HG03095 (cell line): ENCODE results near the gene B9D1.

ENCODE experiments used
- ATAC-seq: cut with Tn5 transposase; IDR thresholded peaks from one replicate; pipeline ENCODE4 v1.9.1; 2021; ENCODE audit warnings: moderate library complexity; ENCODE audit not compliant: unreplicated experiment

B9D1 gene

DNA sequence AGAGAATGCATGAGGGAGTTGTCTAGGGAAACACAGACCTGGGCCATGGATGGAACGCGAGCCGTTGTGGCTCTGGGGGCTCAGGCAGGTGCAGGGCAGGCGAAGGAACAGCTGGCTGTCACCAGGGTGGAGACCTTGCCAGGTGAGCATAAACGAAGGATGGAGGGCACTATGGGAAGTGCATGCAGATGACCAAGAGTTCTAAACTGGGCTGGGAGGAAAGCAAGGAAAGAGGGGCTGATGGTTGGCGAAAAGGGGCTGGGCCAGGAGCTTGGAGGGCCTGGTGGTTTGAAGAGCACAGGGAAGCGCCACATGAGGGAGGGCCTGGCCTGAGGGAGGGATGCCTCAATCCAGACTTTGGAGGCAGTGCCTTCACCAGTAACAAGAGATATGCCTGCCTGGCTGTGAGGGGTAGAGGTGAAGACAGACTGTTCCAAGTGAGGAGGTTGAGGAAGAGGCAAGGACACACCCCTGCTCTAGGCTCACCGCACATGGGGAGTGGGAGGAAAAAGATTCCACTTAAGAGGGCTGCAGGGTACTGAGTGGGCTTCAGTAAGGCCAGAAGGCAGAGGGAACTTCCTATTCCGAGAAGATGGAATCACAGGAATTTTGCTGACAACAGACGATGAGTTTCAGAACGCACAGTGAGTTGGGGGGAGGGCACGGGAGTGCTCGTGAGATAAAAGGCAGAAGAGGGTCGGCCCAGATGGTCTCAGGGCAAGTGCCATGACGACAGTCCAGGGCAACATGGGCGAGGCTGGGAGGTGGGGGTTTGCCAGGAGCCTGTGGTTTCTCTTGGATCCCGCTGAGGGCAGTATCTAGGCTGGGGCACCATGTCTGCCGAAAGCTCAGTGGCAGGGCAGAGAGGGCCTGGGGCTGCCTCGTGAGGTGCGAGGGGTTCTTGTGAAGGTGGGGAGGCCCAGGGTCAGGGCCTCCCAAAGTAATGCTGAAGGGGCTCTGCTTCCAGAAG is 20.6 kb downstream of the B9D1 start:
- no peak for ATAC-seq

DNA sequence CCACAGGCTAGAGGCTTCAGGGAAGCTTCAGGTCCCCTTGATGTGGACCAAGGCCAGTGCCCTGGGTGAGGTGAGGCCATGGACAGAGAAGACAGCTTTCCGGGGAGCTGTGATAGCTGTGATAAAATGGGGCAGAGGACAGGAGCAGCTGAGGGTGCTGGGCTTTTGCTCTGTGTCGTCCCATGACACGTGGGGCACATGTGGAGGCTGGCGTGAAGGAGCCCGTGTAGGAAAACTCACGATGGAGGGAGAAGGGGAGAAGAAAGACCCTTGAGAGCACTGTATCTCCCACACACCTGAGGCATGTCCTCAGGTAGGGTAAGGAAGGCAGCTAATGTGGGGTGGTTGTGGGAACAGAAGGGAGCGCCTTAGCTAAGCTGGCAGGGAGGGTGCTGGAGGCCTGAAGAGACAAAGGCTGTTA is 21.3 kb downstream of the B9D1 start:
- no peak for ATAC-seq

DNA sequence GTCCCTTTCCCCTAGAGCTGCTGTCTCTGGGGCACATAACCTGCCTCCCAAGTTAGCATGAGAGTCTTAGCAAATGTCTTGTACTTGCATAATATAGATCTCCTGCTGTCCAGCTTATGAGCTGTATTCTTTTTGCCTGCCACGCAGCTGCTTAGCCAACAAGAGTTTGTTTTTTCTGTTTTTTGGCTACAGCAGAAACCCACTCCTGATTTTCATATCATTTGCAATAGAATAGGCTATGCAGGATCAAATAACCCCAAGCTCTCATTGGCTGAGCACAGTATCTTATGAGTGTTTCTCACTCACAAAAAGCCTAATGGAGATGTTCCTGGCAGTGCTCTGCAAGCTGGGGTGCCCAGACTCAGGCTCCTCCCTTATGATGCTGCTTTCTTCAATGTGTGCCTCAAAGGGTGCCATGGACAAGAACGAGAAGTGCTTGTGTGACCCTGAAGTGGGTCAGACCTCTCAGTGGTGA is 23.1 kb downstream of the B9D1 start:
- no peak for ATAC-seq

DNA sequence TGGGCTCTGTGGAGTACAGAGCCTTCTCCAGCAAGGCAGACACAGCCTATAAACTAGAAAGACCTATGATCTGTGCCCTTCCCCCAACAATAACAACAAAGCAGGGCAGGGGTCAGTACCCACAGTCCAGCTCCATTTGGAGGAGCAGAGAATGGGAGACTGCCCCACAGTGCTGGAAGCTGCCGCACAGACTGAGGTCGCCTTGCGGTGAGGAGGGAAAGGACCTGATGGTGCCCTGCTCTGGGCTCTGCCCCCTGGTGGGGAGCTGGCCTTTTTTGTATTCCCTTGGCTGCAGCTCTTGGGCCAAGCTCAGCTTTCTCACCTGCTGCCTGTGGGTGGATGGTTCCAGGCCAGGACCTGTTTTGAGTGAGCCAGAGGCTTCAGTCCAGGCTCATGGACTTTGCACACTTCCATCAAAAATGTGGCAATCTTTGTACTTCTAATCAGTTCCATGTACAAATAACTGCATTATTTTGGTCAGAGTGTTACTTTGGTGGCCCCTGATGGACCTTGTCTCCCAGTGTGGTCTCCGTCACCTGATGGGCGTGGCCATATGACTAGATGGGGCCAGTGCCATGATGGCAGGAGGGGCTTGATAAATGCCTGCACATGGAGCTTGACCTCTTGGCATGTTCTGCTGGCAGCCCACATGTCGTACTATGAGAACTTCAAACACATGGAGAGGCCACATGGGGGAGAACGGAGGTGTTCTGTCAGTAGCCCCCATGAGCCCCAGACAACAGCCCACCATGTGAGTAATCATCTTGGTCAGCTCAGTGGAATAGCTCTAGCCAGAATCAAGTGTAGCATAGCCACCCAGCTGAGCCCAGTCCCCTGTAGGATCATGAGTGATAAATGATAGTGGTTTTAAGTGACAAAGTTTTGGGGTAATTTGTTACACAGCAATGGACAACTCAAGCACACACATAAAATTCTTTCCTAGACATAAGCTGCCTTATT is 24.2 kb downstream of the B9D1 start:
- ATAC-seq: no peak

DNA sequence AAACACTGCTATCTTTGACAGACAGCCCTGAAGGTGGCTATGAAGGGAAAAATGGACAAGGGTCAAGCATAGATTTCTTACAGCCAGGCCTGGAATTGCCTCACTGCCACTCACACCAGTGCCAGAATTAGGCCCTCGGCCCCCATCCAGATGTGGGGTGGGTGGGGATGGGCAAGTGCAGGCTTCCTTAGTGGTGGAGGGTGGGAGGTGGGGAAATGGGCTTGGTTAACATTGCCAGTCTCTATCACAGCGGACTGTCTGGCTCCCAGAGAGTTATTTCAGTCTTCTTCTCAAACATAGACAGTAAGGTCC is 24.9 kb downstream of the B9D1 start:
- no peak for ATAC-seq

DNA sequence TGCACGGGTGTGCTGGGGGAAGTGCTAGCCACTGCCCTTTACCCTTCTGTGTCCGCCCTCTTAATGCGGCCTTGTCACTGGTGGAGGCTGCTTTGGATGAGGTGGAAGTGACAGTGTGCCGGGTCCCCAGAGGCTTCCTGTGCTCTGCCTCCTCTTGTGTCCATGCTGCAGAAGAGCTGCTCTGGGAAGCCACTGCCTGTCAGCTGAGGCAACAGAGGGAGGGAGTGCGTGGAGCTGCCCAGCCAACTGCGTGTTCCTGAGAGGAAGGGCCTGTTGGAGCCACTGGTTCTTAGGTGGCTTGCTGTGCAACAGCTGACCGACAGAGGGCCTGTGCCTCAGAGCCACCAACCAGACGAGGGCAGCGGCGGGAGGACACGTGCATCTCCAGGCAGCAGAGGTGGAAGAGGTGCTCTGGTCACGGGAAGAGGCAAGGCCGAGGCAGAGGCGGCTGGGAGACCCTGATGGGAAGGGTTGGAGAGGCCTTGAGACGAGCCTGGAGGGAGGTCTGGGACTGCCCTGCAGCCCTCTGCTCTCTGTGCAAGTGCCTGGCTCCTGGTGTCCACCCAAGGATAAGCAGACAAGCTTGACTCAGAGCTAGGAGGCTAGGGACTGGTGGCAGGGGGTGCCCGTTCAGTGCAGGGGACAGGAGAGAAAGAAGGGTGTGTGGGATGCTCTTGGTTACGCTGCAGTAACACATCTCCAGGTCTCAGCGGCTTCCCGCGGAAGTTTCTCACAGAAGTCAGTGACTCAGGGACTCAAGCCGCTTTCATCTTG is 25.4 kb downstream of the B9D1 start:
- no peak for ATAC-seq

DNA sequence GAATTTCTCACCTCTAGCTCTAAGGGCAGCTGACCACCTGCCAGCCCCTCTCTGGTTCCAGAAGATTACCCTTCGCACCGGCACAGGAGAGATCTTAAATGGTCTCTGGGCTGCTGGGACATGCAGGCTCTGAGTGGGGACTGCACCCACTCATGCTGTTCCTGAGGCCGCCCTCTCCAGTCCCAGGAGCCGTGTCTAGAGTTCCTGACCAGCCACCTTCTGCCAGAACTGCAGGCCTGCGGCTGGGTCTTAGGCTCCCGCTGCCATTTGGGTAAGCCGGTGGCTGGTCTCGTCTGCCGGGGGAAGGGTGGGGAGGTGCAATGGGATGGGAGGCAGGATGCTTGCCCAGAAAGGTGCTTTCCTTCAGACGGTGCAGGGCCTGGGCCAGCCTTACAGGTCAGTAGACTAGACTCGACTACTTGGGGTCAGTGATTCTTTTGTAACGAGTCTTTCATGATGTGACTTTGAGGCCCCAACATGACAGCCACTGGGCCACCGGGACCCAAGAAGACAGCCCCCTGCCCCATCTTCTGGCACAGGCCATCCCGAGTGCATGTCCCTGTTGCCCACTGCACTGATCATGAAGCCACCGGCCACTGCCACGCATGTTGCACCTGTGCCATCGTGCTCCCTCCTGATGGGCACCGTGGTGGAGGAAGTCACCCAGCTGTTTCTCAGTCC is 26.4 kb downstream of the B9D1 start:
- ATAC-seq: no peak

DNA sequence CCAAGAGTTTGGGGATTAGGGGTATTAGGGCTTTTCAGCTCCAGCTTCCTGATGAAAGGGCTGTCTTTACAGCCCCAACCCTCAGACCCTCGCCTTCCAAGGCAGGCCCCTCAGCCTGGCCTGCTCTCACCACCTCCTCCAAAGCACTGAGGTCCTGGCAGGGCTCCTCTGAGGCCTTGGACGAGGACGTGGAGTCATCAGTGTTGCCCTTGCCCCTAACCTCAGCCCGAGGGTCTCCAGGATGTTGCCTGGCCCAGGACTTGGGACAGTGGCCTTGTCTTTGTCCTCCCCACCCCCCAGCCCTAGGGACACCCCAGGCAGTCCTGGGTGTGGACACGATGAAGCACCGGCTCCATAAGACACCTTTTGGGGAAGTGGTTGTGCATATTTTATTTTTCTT is 28.2 kb downstream of the B9D1 start:
- ATAC-seq: no peak

DNA sequence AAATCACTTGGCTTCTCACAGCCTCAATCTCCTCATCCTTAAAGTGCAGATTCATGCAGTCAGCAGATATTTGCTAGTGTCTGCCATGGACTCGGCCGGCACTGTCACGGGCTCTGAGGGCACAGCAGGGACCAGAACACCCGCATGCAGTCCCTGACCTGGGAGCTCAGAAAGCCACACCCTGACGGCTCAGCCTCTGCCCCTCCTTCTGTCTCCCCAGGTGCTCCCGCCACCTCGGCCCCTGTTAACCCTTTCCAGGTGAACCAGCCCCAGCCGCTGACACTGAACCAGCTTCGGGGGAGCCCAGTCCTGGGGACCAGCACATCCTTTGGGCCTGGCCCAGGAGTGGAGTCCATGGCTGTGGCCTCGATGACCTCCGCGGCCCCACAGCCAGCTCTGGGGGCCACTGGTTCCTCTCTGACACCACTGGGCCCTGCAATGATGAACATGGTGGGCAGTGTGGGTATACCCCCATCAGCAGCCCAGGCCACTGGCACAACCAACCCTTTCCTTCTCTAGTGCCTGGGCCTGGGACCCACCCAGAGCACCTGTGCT is 28.7 kb downstream of the B9D1 start:
- ATAC-seq: no peak

DNA sequence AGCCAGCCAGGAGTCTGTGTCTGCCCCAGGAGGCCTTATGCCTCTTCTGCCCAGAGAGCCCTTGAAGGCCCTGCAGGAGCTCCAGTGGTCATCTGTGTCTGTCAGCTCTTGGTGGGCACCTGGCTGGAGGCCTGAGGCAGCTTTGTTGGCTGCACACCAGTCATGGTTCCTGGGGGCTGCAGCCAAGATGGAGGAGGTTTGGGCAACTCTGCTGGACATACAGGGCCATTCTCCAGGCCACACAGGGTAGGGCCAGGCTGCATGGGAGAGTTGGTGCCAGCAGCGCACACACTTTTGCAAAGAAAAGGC is 29.4 kb downstream of the B9D1 start:
- no peak for ATAC-seq

DNA sequence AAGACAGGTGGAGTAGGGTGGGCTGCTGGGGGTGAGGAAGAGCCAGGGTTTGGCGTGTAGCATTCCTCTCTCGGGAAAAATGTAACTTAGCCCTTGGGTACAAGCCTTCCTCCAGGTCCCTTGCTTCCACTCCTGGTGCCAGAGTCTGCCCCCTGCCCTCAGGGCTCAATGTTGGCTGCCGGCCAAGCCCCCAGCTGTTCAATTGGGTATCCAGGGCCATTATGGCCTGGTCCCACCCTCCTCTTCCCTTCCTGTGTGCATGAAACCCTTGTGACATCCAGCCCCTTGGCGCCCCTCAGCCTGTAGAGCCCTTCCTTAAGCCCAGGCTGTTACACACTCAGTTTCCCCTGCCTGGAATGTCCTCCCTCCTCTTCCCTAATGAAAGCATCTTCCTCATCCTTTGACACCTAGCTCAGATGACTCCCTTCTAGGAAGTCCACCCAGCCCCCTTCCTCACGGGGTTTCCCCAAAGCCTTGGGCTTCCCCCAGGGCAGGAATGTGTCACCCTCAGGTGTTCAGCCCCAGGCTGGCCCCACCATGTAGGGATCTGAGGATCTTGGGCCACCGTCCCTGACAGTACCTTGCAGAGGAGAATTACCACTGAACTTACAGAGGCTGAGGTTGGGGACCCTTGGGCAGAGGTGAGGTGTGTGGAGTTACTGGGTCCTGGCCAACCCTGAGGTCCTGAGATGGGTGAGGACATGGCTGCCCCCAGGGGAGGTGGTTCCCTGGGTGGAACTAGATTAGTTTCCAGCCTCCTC is 30.0 kb downstream of the B9D1 start:
- no peak for ATAC-seq

DNA sequence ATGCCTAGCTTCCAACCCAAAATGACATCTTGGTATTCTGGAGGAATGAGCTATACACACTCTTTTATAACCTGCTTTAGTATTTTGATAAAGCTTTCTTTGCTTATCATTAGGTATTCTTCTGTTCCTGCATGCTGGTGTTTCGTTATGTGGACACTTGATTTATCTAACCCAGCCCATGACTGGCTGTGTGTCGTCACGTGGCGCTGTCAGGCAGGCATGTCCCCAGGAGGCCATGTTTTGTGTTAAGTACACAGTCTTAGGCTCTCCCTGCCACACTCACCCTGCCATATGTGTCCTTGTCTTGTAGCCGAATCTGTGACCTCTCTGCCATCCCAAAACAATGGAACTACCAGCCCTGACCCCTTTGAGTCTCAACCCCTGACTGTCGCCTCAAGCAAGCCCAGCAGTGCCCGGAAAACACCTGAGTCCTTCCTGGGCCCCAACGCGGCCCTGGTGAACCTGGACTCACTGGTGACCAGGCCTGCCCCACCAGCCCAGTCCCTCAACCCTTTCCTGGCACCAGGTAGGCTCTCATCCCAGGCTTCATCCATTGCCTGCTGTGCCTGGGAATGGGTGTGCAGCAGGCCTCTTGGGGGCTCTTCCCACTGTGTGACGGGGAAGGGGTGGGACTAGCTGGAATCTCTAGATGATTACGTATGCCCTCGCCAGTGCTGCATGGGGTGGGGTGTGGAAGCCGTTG is 30.8 kb downstream of the B9D1 start:
- no peak for ATAC-seq

DNA sequence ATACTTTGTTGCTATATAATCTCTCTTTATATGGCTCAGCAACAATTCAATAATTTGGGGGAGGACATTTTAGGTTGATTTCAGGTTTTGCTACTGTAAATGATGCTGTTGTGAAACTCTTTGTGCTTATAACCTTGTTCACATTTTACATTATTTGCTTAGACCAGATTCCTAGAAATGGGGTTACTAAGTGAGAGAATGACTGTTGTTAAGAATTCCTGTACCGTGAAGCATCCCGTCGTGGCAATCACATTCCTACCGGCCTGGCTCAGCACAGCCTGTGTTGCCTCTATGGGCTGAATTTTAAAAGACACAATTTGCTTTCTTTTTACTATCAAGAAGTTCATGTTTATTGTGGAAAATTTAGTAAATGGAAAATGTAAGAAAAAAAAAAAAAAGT is 31.4 kb downstream of the B9D1 start:
- no peak for ATAC-seq

DNA sequence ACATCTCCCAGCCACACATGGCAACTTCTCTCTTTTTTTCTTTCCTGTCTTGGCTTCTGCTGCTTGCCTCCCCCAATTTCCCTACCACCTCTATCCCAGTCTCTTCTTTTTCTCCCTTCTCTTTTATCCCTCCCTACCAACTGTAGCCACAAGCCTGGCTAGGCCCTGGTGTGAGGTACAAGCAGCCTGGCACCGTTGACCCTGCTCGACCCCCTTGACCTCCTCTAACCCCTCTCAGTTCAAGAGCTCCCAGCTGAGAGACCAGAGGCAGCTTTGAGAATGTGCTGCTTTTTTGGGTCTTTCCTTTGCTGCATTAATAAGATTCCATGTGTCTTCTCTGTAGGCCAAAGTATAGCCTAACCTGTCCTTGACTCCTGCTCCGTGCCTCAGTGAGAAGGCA is 32.3 kb downstream of the B9D1 start:
- no peak for ATAC-seq

DNA sequence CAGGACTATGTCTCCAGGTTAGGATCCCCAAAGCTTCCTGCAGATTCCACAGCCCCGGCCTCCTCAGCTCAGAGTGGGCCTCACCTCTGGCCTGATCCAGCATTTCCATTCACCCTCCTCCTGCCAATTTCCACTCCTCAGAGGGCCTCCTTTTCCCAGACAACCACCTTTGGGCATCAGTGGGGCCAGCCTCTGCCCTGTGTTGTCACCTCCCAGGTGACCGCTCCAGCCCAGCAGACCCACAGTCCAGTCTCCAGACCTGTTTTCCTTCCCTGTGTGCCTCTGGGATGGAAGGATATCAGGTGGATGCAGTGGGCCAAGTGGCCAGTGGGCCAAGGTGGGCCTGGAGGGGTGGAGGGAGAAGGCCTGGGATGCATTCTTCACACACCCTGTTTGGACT is 32.7 kb downstream of the B9D1 start:
- no peak for ATAC-seq

DNA sequence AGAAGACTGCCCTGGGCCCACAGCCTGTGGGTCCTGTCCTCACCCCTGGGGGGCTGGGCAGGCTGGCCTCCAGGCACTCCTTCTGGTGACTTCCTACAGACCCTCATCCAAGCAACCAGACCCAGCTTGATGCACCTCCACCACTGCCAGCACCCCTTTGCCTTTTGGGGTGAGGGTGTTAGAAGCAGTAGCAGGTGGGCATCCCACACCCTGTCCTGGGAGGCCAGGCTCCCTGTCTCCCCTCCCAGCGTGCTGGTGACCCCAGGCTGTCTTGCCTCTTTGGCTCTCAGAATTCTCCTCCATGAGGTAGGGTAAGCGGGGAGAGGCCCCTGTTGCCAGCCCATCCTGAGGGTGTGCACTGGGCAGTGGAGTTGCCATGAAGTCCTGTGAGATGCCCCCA is 33.4 kb downstream of the B9D1 start:
- no peak for ATAC-seq

DNA sequence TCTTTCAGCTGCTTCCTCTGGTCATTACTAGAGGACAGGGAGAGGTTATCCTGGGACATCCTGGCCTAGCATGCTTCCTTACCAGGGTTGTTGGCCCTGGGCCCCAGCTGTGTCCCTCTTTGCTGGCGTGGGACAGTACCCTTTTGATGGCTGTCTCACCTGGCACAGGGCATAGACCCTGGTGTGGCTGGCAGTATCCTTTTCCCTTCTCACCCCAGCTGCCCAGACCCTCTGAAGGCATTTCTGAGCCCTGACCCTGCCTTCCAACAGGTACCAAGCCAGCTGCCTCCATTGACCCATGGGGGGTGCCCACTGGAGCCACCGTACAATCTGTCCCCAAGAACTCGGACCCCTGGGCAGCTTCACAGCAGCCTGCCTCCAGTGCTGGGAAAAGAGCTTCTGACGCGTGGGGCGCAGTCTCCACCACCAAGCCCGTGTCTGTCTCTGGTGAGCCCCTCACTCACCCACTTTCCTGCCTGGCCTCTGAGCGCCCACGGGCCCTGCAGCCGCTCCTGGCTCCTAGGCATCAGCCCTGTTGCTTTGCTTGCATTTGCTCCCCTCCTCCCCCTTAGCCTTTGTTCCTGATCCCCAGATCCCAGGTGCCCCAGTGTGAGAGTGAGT is 34.0 kb downstream of the B9D1 start:
- no peak for ATAC-seq

DNA sequence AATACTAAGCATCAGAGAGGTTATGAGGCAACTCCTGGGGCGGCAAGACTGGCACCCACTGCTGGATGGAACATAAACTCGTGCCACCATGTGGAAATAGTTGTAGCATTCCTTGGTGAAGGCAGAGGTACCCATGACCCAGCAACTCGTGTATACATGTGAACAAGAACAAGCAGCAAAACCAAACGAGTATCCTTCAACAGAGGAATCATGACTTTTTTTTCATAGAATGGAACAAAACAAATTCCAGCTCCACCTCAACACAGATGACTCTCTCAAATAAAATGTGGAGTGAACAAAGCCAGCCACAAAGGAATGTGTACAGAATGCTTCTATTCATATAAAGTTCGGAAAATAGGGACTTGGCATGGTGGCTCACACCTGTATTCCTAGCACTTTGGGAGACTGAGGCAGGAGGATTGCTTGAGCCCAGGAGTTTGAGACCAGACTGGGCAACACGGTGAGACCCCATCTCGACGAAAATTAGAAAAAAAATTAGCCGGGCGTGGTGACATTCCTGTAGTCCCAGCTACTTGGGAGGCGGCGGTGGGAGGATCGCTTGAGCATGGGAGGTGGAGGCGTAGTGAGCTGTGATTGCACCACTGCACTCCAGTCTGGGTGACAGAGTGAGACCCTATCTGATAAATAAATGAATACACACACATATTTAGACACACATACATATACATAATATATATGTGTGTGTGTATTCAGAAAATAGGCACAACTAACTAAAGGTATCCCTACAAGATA is 35.3 kb downstream of the B9D1 start:
- ATAC-seq: no peak
